Activated CD4-positive, alpha-beta T cell treated with anti-CD3 and anti-CD28 coated beads, Interleukin-2, Interleukin-6, amounts not matched to agents 100 ng/mL and 50 ng/mL, durations not matched to agents 16 hours and 8 hours (primary cell): ENCODE results near the gene NPAS4.
"Not testable (repeated sequence)": the region's sequence is repeated elsewhere in the genome, so short reads cannot be mapped to it uniquely, and the experiment has no call there.

Experiments used
- DNase-seq: peaks from one replicate; pipeline ENCODE4 v3.0.0-alpha.2; 2020

NPAS4 gene

DNA sequence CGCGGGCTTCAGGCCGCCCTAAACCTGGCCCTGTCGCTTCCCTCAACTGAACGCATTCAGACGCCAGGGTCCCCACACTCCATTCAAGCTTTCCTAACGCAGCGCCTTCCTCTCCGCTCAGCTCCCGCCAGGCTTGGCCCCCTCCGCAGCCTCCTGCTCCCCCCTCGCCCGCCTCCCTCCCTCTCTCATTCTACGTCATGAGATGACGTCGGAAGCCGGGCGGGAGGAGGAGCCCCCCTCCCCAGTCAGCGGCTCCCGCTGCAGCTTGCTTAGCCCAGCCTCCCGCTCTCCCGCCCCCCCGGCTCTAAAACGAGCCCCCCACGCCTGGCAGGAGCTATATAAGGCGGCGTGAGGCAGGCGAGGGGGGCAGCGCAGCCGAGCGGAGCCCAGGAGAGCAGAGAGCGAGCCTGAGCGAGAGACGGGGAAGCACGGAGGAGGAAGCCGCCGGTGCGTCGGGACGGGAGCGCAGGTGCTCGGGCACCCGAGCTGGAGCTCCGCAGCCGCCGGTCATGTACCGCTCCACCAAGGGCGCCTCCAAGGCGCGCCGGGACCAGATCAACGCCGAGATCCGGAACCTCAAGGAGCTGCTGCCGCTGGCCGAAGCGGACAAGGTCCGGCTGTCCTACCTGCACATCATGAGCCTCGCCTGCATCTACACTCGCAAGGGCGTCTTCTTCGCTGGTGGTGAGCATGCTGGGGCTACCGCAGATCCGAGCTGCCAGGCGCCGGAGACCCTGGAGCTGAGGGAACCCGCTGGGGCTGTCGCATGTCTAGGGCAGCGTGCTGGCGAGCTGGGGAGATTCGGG, at the start of gene NPAS4:
NPAS4 (plus strand) TSS at position 365 of the 806 bp plus-strand sequence; CDS start at position 510, 145 bp downstream.
- DNase-seq: no peak

- peak; percentile 89 for DNase-seq
Measured at GRCh38 chr11:66371627-66372415, 49.0 kb upstream of the NPAS4 start, which contains the start of gene SLC29A2. Gene SLC29A2, minus strand, starts transcription at chr11:66371760. Its CDS starts 169 bp downstream, at chr11:66371591.

GRCh38 chr11:66373265-66373664, 47.6 kb upstream of the NPAS4 start:
- no peak for DNase-seq

DNA sequence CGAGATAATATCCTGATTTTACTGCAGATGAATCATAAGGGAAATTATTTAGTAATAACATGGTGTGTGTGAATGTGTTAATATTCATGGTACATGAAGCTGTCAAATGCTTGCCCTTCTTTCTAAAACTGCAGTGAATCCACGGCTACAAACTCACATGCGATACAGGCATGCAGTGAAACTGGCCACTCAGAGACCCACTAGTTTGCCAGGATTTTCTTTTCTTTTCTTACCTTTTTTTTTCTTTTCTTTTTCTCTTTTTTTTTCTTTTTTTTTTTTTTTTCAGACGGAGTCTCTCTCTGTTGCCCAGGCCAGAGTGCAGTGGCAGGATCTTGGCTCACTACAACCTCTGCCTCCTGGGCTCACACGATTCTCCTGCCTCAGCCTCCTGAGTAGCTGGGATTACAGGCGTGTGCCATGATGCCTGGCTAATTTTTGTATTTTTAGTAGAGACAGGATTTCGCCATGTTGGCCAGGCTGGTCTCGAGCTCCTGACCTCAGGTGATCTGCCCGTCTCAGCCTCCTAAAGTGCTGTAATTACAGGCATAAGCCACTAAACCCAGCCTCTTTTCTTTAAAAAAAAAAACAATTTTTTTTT, 47.0 kb upstream of the NPAS4 start:
- DNase-seq: not testable (repeated sequence)

- not testable (repeated sequence) for DNase-seq
Measured at GRCh38 chr11:66380264-66380663, 40.6 kb upstream of the NPAS4 start.

DNA sequence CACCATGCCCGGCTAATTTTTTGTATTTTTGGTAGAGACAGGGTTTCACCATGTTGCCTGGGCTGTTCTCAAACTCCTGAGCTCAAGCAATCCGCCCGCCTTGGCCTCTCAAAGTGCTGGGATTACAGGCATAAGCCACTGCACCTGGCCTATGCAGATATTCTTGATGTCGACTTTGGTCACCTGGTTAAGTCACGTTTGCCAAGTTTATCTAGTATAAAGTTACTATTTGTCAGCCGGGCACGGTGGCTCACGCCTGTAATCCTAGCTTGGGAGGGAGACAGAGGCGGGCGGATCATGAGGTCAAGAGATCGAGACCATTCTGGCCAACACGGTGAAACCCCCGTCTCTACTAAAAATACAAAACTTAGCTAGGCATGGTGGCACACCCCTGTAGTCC, 36.5 kb upstream of the NPAS4 start:
- DNase-seq: not testable (repeated sequence)

DNA sequence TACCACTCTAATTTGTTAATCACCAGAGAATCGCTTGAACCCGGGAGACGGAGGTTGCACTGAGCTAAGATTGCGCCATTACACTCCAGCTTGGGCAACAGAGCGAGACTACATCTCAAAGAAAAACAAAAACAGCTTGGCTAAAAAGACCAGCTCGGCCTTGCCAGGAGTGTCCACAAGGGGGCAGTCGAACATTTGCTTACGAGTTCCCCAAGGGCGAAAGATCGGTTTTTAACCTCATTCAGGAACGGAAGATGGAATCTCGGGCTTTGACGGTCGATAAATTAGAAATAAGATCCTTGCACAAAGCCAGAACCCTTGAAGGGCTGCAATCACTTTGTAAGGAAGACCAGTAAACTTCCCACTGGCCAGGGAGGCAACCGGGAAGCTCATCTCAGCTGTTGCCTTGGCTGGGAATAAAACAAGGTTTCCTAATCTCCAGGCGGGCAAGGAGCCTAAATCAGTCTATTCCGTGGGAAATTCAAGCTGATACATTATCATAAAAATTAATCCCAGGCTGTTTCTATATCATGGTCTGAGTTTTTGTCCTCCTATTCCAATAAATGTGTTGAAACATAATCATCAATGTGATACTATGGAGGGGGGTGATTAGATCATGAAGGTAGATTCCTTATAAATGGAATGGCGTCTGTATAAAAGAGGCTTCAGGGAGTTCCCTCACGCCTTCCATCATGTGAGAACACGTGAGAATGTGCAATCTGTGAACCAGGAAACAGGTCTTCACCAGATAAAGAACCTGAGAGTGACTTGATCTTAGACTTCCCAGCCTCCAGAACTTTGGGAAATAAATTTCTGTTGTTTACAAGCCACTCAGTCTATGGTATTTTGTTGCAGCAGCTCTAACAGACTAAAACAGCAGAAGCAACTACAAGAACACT, 34.4 kb upstream of the NPAS4 start:
- DNase-seq: peak; percentile 86

DNA sequence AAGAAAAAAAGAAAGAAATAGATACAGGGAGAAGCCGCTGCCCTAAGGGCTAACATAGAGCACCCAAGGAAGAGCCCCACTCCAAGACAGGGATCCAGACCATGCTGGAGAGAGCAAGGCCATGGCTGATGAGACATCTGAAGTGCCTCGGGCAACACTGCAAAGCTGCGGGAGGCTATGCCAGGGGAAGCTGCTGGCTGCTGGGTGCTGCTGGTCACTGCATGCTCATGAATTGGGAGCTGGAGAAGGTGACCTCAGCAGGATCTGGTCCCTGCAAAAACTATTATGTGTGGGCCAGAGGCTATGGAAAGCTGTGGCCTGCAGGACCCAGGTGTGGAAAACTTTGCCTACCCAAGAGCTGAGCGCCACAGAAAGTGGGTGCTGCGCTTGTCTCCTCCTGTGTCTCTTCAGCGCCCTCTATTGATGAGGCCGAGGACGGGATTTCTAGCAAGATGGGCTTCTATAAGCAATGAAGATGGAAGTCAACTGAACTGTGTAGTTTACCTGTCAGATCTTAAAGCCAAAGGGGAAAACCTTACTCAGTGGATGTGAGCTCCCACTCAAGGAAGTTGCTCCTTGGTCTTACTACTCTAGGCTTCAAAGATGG, 32.0 kb upstream of the NPAS4 start:
- peak; percentile 82 for DNase-seq

DNA sequence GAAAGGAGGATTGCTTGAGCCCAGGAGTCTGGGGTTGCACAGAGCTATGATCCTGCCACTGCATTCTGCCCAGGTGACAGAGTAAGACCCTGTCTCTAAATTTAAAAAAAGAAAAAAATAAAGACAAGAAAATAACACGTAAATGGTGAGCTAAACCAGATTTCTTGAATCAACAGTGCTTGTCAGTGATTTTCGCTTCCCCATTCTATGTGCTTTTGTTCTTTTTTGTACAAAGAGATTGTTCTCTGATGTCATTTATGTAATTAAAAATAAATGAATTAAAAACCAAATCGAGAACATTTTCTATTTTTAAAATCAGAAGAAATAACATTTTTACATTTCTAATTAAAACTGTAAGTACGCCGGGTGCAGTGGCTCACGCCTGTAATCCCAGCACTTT, 29.5 kb upstream of the NPAS4 start:
- no peak for DNase-seq

DNA sequence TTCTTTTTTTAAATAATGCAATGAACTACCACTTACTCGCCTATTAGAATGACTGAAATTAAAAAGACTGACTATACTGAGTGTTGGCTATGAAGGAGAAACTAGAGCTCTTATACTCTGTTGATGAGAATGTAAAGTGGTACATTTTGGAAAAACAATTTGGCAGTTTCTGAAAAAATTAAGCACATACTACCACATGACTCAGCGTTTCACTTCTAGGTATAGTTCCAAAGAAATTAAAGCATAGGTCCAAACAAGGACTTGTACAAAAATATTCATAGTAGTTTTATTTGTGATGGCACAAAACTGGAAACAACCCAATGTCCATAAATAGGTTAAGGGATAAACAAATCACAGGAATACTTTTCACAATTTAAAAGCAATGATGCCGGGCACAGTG, 26.9 kb upstream of the NPAS4 start:
- DNase-seq: no peak

DNA sequence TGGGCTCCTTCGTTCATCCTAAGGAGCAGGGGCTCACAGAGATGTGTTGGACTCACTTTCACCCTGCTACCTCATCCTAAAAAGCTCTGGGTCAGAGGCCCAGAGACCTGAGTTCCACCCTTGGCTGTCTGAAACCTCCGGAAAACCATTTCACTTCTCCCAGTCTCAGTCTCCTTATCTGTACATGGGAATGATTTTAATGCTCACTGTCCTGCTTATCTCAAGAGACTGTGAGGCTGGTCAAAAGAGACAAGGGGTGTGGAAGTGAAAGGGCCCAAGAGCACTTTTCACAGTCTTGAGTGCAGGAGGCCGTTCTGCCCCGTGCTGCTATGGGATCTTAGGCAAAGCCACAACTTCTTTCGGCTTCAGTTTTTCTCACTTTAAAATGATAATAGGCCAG, 13.2 kb upstream of the NPAS4 start:
- no peak for DNase-seq

DNA sequence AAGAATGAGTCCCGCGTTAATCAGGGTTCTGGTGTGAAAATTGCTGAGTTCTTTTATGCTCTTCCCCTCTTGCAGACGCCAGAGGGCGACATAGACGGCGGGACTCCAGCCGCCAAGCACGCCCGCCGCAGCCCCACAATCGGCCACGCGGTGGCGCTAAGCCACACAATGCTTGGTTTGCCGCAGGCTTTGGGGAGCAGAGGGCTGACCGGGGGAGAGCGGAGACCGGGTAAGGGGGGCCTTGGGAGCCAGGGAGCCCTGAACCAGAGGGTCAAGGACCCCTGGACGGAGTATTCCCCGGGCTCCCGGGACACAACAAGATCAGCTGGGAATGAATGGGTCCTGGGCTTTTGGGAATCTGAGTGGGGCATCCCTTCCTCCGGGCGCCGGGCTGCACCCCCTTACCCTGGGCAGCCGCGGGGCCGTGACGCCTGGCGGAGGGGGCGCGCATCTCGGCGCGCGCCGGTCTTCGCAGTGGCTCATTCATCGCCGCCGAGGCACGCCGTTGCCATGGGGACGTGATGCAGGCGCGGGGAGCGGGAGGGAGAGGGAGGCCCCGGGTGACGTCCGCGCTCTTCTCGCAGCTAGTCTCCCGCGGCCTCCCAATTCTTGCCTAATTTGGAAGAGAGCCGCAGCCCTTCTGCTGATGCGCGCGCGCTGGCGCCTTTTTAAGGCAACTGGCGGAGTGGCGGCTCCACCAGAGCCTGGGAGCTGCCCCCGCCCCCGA, 12.2 kb upstream of the NPAS4 start:
- DNase-seq: peak; percentile 94

DNA sequence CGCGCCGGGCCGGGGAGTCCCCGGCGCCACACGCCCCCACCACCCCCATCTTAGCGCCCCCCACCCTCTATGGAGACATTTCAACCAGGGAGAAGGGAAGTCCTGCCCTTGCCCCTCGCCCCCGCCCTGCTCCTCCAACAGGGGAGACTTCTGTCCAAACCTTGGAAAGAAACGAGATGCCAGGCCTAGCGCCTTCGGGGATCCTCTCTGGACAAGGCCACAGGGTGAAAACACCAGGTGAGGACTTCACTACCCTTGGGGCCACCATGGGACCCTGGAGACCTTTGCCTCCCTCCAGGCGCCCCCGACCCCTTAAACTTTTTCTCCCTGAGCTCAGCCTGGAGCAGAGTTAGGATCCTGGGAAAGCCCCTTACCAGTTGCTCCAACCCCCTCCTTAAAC, 11.6 kb upstream of the NPAS4 start:
- DNase-seq: no peak

- DNase-seq: no peak
Measured at GRCh38 chr11:66410191-66410590, 10.6 kb upstream of the NPAS4 start.

GRCh38 chr11:66411323-66411722, 9.5 kb upstream of the NPAS4 start:
- DNase-seq: no peak

GRCh38 chr11:66412110-66412509, 8.7 kb upstream of the NPAS4 start:
- DNase-seq: no peak

- no peak for DNase-seq
Measured at GRCh38 chr11:66413167-66413566, 7.7 kb upstream of the NPAS4 start.

DNA sequence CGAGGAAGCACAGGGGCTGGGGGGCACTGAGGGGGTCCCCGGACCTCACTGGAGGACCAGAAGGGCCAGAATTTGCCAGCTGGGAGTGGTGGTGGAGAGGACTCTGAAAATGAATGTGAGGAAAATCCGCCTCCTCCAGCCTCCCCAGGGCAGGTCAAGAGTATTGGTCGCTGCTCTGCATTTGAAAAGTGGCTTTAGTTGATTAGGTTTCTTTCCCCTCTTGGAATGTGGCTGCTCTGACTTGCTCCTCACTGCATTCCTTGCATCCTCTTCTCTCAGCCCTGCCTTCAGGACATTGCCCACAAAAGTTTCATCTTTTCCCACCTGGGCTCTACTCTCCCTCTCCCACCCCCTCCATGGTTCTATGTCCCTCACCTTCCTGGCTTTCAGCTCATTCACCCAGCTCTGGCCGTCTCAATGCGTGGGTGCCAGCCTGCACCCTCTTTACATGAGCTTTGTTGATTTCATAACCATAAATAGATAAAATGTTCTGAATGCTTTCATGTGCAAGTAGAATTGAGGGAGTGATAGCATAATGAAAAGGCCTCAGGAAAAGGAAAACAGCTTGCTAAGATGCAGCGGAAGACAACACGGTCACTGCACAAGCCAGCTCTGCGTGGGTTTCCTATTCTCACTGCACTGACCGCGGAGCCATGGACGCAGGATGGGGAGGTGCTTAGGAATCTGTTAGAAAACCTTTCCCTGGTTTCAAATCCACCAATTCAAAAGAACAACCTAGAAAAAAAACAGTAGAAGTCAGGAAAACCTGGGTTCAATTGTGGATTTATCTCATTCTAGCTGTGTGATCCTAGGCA, 6.5 kb upstream of the NPAS4 start:
- DNase-seq: no peak

- no peak for DNase-seq
Measured at GRCh38 chr11:66415423-66415822, 5.4 kb upstream of the NPAS4 start.

- DNase-seq: no peak
Measured at GRCh38 chr11:66417000-66417399, 3.8 kb upstream of the NPAS4 start.
